Esophagus squamous epithelium (tissue), 4 donors: Measurements from ENCODE around the gene MYLK2.

Experiments used
- POLR2A ChIP-seq, 4 donors: fragments of 450-650 bp; IDR thresholded peaks; one replicate each; pipeline ENCODE4 v1.6.1; 2017; ENCODE audit warnings: antibody characterized with exemption in 4 of 4, mild to moderate bottlenecking in 4 of 4, moderate library complexity in 3 of 4
- TF ChIP-seq, protein P1 (sequence below), 6 experiments: fragments of 450-650 bp in 4 of 6; fragments of 200-600 bp in 2 of 6; sonication (generic) in 2 of 6; IDR thresholded peaks; one replicate each; pipeline ENCODE4 v1.5.1; 2016 to 2019; ENCODE audit warnings: antibody characterized with exemption in 6 of 6, mild to moderate bottlenecking in 4 of 6, moderate library complexity in 4 of 6

DNA sequence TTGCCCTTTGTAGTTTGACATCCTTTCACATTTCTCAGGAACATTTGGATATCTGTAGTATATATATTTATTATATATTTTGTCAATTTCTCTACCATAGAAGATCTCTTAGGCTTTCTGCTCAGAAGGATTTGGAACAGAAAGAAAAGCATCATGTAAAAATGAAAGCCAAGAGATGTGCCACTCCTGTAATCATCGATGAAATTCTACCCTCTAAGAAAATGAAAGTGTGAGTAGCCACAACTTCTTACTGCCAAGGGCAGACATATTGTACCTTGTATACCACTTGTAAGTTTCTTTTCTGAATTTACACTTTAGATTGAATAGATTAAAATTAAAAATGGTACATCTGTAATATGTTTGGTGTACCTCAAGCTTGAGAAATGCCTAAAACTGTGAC, 48.9 kb upstream of the MYLK2 start:
- TF ChIP-seq, protein P1, sequence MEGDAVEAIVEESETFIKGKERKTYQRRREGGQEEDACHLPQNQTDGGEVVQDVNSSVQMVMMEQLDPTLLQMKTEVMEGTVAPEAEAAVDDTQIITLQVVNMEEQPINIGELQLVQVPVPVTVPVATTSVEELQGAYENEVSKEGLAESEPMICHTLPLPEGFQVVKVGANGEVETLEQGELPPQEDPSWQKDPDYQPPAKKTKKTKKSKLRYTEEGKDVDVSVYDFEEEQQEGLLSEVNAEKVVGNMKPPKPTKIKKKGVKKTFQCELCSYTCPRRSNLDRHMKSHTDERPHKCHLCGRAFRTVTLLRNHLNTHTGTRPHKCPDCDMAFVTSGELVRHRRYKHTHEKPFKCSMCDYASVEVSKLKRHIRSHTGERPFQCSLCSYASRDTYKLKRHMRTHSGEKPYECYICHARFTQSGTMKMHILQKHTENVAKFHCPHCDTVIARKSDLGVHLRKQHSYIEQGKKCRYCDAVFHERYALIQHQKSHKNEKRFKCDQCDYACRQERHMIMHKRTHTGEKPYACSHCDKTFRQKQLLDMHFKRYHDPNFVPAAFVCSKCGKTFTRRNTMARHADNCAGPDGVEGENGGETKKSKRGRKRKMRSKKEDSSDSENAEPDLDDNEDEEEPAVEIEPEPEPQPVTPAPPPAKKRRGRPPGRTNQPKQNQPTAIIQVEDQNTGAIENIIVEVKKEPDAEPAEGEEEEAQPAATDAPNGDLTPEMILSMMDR (IDR thresholded peaks at IDR 0.05): no peak
- TF ChIP-seq POLR2A (IDR thresholded peaks at IDR 0.05): no peak
